HCT116 (cell line): Measurements from ENCODE around the gene AUTS2. TPM values are rescaled to one million over a fixed set of nuclear protein-coding genes. Genes with fewer than 3 reads are reported as not detected.

Source experiments
- ATAC-seq: fragments of 200-7000 bp; cut with Tn5 transposase; 2 replicates; pipeline ENCODE4 v1.9.1; 2020; ENCODE audit warnings: mild to moderate bottlenecking, moderate library complexity
- BruUV-seq: library from RNA; stranded (reverse); fragments of 400-500 nt; replicated peaks from 2 replicates; lab custom pipeline; 2021; lab: Mats Ljungman, UMichigan
- CTCF ChIA-PET: fragments of 300-600 bp; sonication (Branson Sonifier 250); formaldehyde crosslinking; loops from one replicate; lab custom pipeline; 2021; ENCODE audit warnings: antibody characterized with exemption; lab: Charles Lee
- POLR2A ChIA-PET: fragments of 300-600, 350-600 bp; sonication (Branson Sonifier 250); formaldehyde crosslinking; loops from one replicate; lab custom pipeline; 2021; ENCODE audit warnings: antibody characterized with exemption; lab: Charles Lee
- RAD21 ChIA-PET, 2 experiments: fragments of 300-600 bp; sonication (Branson Sonifier 250); formaldehyde crosslinking; loops; one replicate each; lab custom pipeline; 2023; ENCODE audit warnings: low total read pairs in 2 of 2; ENCODE audit not compliant: uncharacterized antibody in 2 of 2, unreplicated experiment in 2 of 2, low non-redundant PET in 1 of 2; lab: Charles Lee
- DNase-seq: peaks from one replicate; pipeline ENCODE4 v3.0.0-alpha.2; 2010; ENCODE audit warnings: low read depth, low spot score
- H2AFZ ChIP-seq: fragments of 200-600 bp; shearing (Covaris generic), sonication (generic); 2 replicates; pipeline ENCODE4 v1.6.1; 2017; ENCODE audit warnings: low read depth, mixed run types, mixed read lengths, antibody characterized with exemption, low read length; ENCODE audit not compliant: poor library complexity, severe bottlenecking
- H3K27ac ChIP-seq: 2 replicates; pipeline ENCODE4 v1.5.1; 2012; ENCODE audit warnings: low read depth, low read length
- H3K27me3 ChIP-seq: fragments of 200-600 bp; sonication (generic); 2 replicates; pipeline ENCODE4 v1.6.1; 2016; ENCODE audit warnings: mixed run types, low read length, mixed read lengths; ENCODE audit not compliant: insufficient read depth
- H3K36me3 ChIP-seq, 2 experiments: fragments of 200-500 bp in 1 of 2; fragments of 200-600 bp in 1 of 2; sonication (Bioruptor generic) in 1 of 2; sonication (generic) in 1 of 2; 2 replicates each; pipeline versions ENCODE4 v1.5.1 to v1.6.1; 2014 to 2016; ENCODE audit warnings: low read length in 2 of 2, inconsistent platforms in 1 of 2, mixed read lengths in 1 of 2, mixed run types in 1 of 2; ENCODE audit not compliant: insufficient read depth in 2 of 2, control insufficient read depth in 1 of 2
- H3K4me1 ChIP-seq, 2 experiments: fragments of 200-600 bp in 1 of 2; sonication (generic) in 1 of 2; 2 replicates each; pipeline versions ENCODE4 v1.5.1 to v1.6.1; 2012 to 2017; ENCODE audit warnings: low read length in 2 of 2, inconsistent platforms in 1 of 2, mild to moderate bottlenecking in 1 of 2, mixed read lengths in 1 of 2, mixed run types in 1 of 2, moderate library complexity in 1 of 2; ENCODE audit not compliant: insufficient read depth in 2 of 2, control insufficient read depth in 1 of 2
- H3K4me2 ChIP-seq: fragments of 200-600 bp; sonication (generic); 2 replicates; pipeline ENCODE4 v1.6.1; 2017; ENCODE audit warnings: mixed run types, low read length, mixed read lengths
- H3K4me3 ChIP-seq, 2 experiments: fragments of 200-600 bp in 1 of 2; sonication (generic) in 1 of 2; replicated peaks in 1 of 2; 2 replicates each; pipeline ENCODE4 v1.5.1; 2011 to 2016; ENCODE audit warnings: low read length in 2 of 2, control low read depth in 1 of 2, low read depth in 1 of 2, mild to moderate bottlenecking in 1 of 2, mixed read lengths in 1 of 2, mixed run types in 1 of 2
- H3K79me2 ChIP-seq: fragments of 200-600 bp; sonication (generic); 2 replicates; pipeline ENCODE4 v1.6.1; 2017; ENCODE audit warnings: mild to moderate bottlenecking, mixed run types, low read length, moderate library complexity, mixed read lengths; ENCODE audit not compliant: insufficient read depth
- H3K9ac ChIP-seq: fragments of 200-600 bp; sonication (generic); 2 replicates; pipeline ENCODE4 v1.6.1; 2016; ENCODE audit warnings: low read length, mixed read lengths
- H3K9me2 ChIP-seq: fragments of 200-600 bp; sonication (generic), shearing (Covaris generic); 2 replicates; pipeline ENCODE4 v1.6.1; 2017; ENCODE audit warnings: mixed run types, mild to moderate bottlenecking, moderate library complexity; ENCODE audit not compliant: insufficient read depth
- H3K9me3 ChIP-seq, 2 experiments: fragments of 200-500 bp in 1 of 2; fragments of 200-600 bp in 1 of 2; sonication (Bioruptor generic) in 1 of 2; sonication (generic) in 1 of 2; 2 replicates each; pipeline ENCODE4 v1.6.1; 2014 to 2017; ENCODE audit warnings: low read length in 2 of 2, mixed read lengths in 2 of 2, inconsistent platforms in 1 of 2, low read depth in 1 of 2, mild to moderate bottlenecking in 1 of 2, mixed run types in 1 of 2, moderate library complexity in 1 of 2; ENCODE audit not compliant: control insufficient read depth in 1 of 2, insufficient read depth in 1 of 2
- H4K20me1 ChIP-seq: fragments of 200-600 bp; sonication (generic), shearing (Covaris generic); 2 replicates; pipeline ENCODE4 v1.6.1; 2017; ENCODE audit warnings: mixed run types, mild to moderate bottlenecking, moderate library complexity; ENCODE audit not compliant: insufficient read depth
- CEBPB ChIP-seq: IDR thresholded peaks from 2 replicates; pipeline ENCODE4 v1.6.1; 2012; ENCODE audit warnings: low read depth
- CTCF ChIP-seq, 3 experiments: fragments of 200-600 bp in 1 of 3; sonication (generic) in 1 of 3; IDR thresholded peaks in 2 of 3; conservative IDR thresholded peaks in 1 of 3; 2 replicates each; pipeline ENCODE4 v1.5.1; 2012 to 2017; ENCODE audit warnings: low read depth in 2 of 3, low read length in 2 of 3, antibody characterized with exemption in 1 of 3, borderline replicate concordance in 1 of 3, control low read depth in 1 of 3, mild to moderate bottlenecking in 1 of 3, mixed read lengths in 1 of 3, mixed run types in 1 of 3, moderate library complexity in 1 of 3; ENCODE audit not compliant: insufficient read depth in 1 of 3
- EGR1 ChIP-seq: IDR thresholded peaks from 2 replicates; pipeline ENCODE4 v1.6.1; 2012; ENCODE audit warnings: low read depth
- ELF1 ChIP-seq: IDR thresholded peaks from 2 replicates; pipeline ENCODE4 v1.6.1; 2012; ENCODE audit warnings: low read depth, borderline replicate concordance
- EZH2 ChIP-seq: fragments of 200-600 bp; sonication (generic); IDR thresholded peaks from 2 replicates; pipeline ENCODE4 v1.6.1; 2017; ENCODE audit warnings: antibody characterized with exemption, mixed run types
- EZH2phosphoT487 ChIP-seq: fragments of 200-600 bp; IDR thresholded peaks from 2 replicates; pipeline ENCODE4 v1.6.1; 2018; ENCODE audit warnings: antibody characterized with exemption, borderline replicate concordance
- JUND ChIP-seq: IDR thresholded peaks from 2 replicates; pipeline ENCODE4 v1.6.1; 2012
- MAX ChIP-seq: IDR thresholded peaks from 2 replicates; pipeline ENCODE4 v1.6.1; 2012
- POLR2A ChIP-seq: IDR thresholded peaks from 2 replicates; pipeline ENCODE4 v1.7.0; 2011; ENCODE audit warnings: borderline replicate concordance; ENCODE audit not compliant: insufficient read depth, insufficient read length; ENCODE audit errors: extremely low read depth
- RAD21 ChIP-seq: IDR thresholded peaks from 2 replicates; pipeline ENCODE4 v1.6.1; 2012; ENCODE audit warnings: low read depth, mild to moderate bottlenecking
- YY1 ChIP-seq: IDR thresholded peaks from 2 replicates; pipeline ENCODE4 v1.6.1; 2011; ENCODE audit warnings: low read length, low read depth, moderate library complexity, mild to moderate bottlenecking; ENCODE audit not compliant: insufficient replicate concordance; ENCODE audit errors: extremely low read depth
- ZFX ChIP-seq: fragments of 450-650 bp; IDR thresholded peaks from 2 replicates; pipeline ENCODE4 v1.6.1; 2017
- intact Hi-C: fragments of 100-400 bp; cut with micrococcal nuclease; formaldehyde crosslinking; loops from 2 replicates; pipeline ENCODE4 v1.10.0; 2022
- total RNA-seq: library from RNA; stranded (reverse); gene quantifications from one replicate; pipeline ENCODE4 v1.2.1, GENCODE V29; 2021; ENCODE audit not compliant: unreplicated experiment
- TF ChIP-seq, protein P1 (sequence below): IDR thresholded peaks from 2 replicates; pipeline ENCODE4 v1.6.1; 2012

Gene AUTS2
- total RNA-seq, 1 experiment from 2014 or later = 0.93 TPM

- no peak for TF ChIP-seq MAX
- TF ChIP-seq EGR1 = no peak
- TF ChIP-seq EZH2phosphoT487 = no peak
- TF ChIP-seq, protein P1, sequence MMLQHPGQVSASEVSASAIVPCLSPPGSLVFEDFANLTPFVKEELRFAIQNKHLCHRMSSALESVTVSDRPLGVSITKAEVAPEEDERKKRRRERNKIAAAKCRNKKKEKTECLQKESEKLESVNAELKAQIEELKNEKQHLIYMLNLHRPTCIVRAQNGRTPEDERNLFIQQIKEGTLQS = no peak
- TF ChIP-seq RAD21 = no peak
- no peak for TF ChIP-seq POLR2A
- TF ChIP-seq YY1 = no peak
- no peak for TF ChIP-seq ELF1
- TF ChIP-seq EZH2 = no peak
- no peak for TF ChIP-seq ZFX
- TF ChIP-seq CTCF (IDR thresholded peaks at IDR 0.05 in 2 of 3, conservative IDR thresholded peaks at IDR 0.05 in 1 of 3; ENCODE audit: borderline replicate concordance in 1 of 3, insufficient read depth in 1 of 3, low read depth in 2 of 3, low read length in 2 of 3) = no peak
- TF ChIP-seq JUND = no peak
- no peak for TF ChIP-seq CEBPB
Observed at GRCh38 chr7:70552141-70552540, 953.9 kb downstream of the AUTS2 start.

More at GRCh38 chr7:70552141-70552540, 953.9 kb downstream of the AUTS2 start:
- peaks cover 4 to 28% of the 10 kb centered on the region in 2 experiments; a peak in 2 of 4 replicates for H3K9me3 ChIP-seq
- RAD21 ChIA-PET = no interaction called here
- ATAC-seq = no peak
- CTCF ChIA-PET = no interaction called here
- no peak overlapping the region for H3K27ac ChIP-seq
- H3K9me2 ChIP-seq = no peaks in the 10 kb centered on the region
- H3K4me3 ChIP-seq = no peak overlapping the region
- no peaks in the 10 kb centered on the region for H3K27me3 ChIP-seq
- H4K20me1 ChIP-seq = no peaks in the 10 kb centered on the region
- H3K9ac ChIP-seq = no peak overlapping the region
- intact Hi-C loops = no loop called here
- no peak overlapping the region for H2AFZ ChIP-seq
- no TSS peak for BruUV-seq
- no peaks in the 10 kb centered on the region for H3K4me1 ChIP-seq
- H3K4me2 ChIP-seq = no peak overlapping the region
- H3K36me3 ChIP-seq = no peaks in the 10 kb centered on the region
- POLR2A ChIA-PET = no interaction called here
- H3K79me2 ChIP-seq = no peaks in the 10 kb centered on the region
- no peak for DNase-seq
